ENCODE data around the gene SHH. TPM values are rescaled to one million over a fixed set of nuclear protein-coding genes. Genes with fewer than 3 reads are reported as not detected.

The SHH gene
- total and polyA plus RNA-seq, 2 donors (not counting 3 experiments of a cell fraction or from before 2014, with no cell fraction given): not detected

GRCh38 chr7:155810770-155811559, 1.3 kb downstream of the SHH start:
- H3K27ac ChIP-seq (ENCODE audit: insufficient read depth, low read depth, low read length): no peak overlapping the region
- dilution Hi-C loops (cut with MboI; ENCODE audit: extremely low pct_ligation_motif_present, low sequenced_read_pairs): no loop called here
- no peak for FAIRE-seq
- H3K9me1 ChIP-seq (replicated peaks; ENCODE audit: control insufficient read depth, extremely low read depth, insufficient read depth, low read length): no peaks in the 10 kb centered on the region
- H2AFZ ChIP-seq (ENCODE audit: low read depth, low read length): no peak overlapping the region
- H3K4me3 ChIP-seq (replicated peaks in 1 of 3; ENCODE audit: insufficient read depth in 1 of 3, low read depth in 1 of 3, low read length in 3 of 3): no peak overlapping the region
- DNase-seq (ENCODE audit: low read depth, low spot score): no peak
- H4K20me1 ChIP-seq (replicated peaks; ENCODE audit: control insufficient read depth, extremely low read depth, insufficient read depth, low read length): no peaks in the 10 kb centered on the region
- H3K4me2 ChIP-seq (ENCODE audit: insufficient read depth, low read length): no peak overlapping the region
- TF ChIP-seq FOS (IDR thresholded peaks at IDR 0.05; ENCODE audit: borderline replicate concordance, insufficient read depth, low read length): no peak
- TF ChIP-seq CTCF (IDR thresholded peaks at IDR 0.05; ENCODE audit: extremely low read depth in 1 of 2, insufficient read depth in 1 of 2, low read depth in 1 of 2, low read length in 2 of 2): no peak
- TF ChIP-seq MYC (IDR thresholded peaks at IDR 0.05; ENCODE audit: low read depth, low read length): no peak
- no peak for TF ChIP-seq JUN (IDR thresholded peaks at IDR 0.05; ENCODE audit: borderline replicate concordance, insufficient read depth, insufficient read length, low read depth)
- TF ChIP-seq POLR2A (IDR thresholded peaks at IDR 0.05; ENCODE audit: low read depth, low read length): no peak
- no peak for TF ChIP-seq POLR2AphosphoS5 (IDR thresholded peaks at IDR 0.05; ENCODE audit: insufficient read depth, low read depth, low read length)
- TF ChIP-seq MAX (IDR thresholded peaks at IDR 0.05; ENCODE audit: insufficient read depth, insufficient read length): no peak
- no peak for TF ChIP-seq GATA2 (IDR thresholded peaks at IDR 0.05; ENCODE audit: insufficient read depth, insufficient read length, low read depth, low read length)
- no peak for TF ChIP-seq EZH2 (IDR thresholded peaks at IDR 0.05; ENCODE audit: borderline replicate concordance, low read depth, low read length, severe bottlenecking)
- H3K27me3 ChIP-seq (ENCODE audit: control insufficient read depth in 2 of 2, insufficient read depth in 2 of 2, low read length in 2 of 2): peaks cover 40 to 75% of the 10 kb centered on the region in 2 experiments
- peaks cover 21% of the 10 kb centered on the region for H3K4me1 ChIP-seq (ENCODE audit: control insufficient read depth, extremely low read depth, insufficient read depth, low read length)
- ChIA-PET POLR2A (no interaction called here), CTCF (interaction anchor here (1.3 to 3.3 kb wide), 3 partner anchors 830 to 1005 kb away, joined by 3 to 13 read pairs (median 4); partner anchors contain the start of gene RNF32)
- H3K9ac ChIP-seq (replicated peaks; ENCODE audit: extremely low read depth, insufficient read depth, low read length): no peak overlapping the region
- H3K9me3 ChIP-seq (replicated peaks; ENCODE audit: control insufficient read depth, insufficient read depth, low read length): no peaks in the 10 kb centered on the region
- H3K36me3 ChIP-seq (ENCODE audit: control insufficient read depth in 2 of 2, extremely low read depth in 1 of 2, insufficient read depth in 2 of 2, low read length in 2 of 2): no peaks in the 10 kb centered on the region
- no peaks in the 10 kb centered on the region for H3K79me2 ChIP-seq (ENCODE audit: control insufficient read depth, insufficient read depth, low read length)
- intact Hi-C loops (cut with micrococcal nuclease): no loop called here
- BruUV-seq (replicated peaks): no TSS peak
